ENCODE data around the gene CREG2. TPM values are rescaled to one million over a fixed set of nuclear protein-coding genes. Genes with fewer than 3 reads are reported as not detected.

The CREG2 gene
- total RNA-seq: not detected

GRCh38 chr2:101387151-101387834, at the start of gene CREG2:
TSS of gene CREG2 (minus strand) at chr2:101387503. CDS start at chr2:101387457, 46 bp downstream.
- CTCF ChIA-PET: interaction anchor here (0.7 to 5.7 kb wide), 24 partner anchors 8 to 464 kb away, joined by 3 to 58 read pairs (median 4); no protein-coding TSS in a partner anchor
- POLR2A ChIA-PET: no interaction called here
- H3K27ac Mint-ChIP-seq: no peak within 1 kb of the TSS
- intact Hi-C loops (cut with micrococcal nuclease): loop anchor here (1.0 to 10.0 kb wide), 2 partner anchors 45 to 142 kb away; no protein-coding TSS in a partner anchor
- H3K36me3 Mint-ChIP-seq: no peaks in the 10 kb centered on the region
- peak; percentile 70 for DNase-seq
- peak within 1 kb of the TSS; percentile 52 for H3K4me3 Mint-ChIP-seq
- peaks cover 32% of the 10 kb centered on the region for H3K27me3 Mint-ChIP-seq
- H3K9me3 Mint-ChIP-seq: no peaks in the 10 kb centered on the region
- peaks cover 11% of the 10 kb centered on the region for H3K4me1 Mint-ChIP-seq (ENCODE audit: low read depth)

- no peaks in the 10 kb centered on the region for H3K9me3 Mint-ChIP-seq
- no peaks in the 10 kb centered on the region for H3K27me3 Mint-ChIP-seq
- ChIA-PET CTCF (interaction anchor here (1.0 kb wide), 1 partner anchor 93 kb away, joined by 3 read pairs; no protein-coding TSS in a partner anchor), POLR2A (no interaction called here)
- no peak for DNase-seq
- no peaks in the 10 kb centered on the region for H3K36me3 Mint-ChIP-seq
- intact Hi-C loops (cut with micrococcal nuclease): no loop called here
- peaks cover 3% of the 10 kb centered on the region for H3K4me1 Mint-ChIP-seq (ENCODE audit: low read depth)
- no peak overlapping the region for H3K4me3 Mint-ChIP-seq
- no peak overlapping the region for H3K27ac Mint-ChIP-seq
Observed at GRCh38 chr2:101435001-101435862, 47.9 kb upstream of the CREG2 start.

GRCh38 chr2:101433465-101433864, 46.2 kb upstream of the CREG2 start:
- no peak overlapping the region for H3K27ac Mint-ChIP-seq
- ChIA-PET CTCF (no interaction called here), POLR2A (no interaction called here)
- intact Hi-C loops (cut with micrococcal nuclease): no loop called here
- no peaks in the 10 kb centered on the region for H3K36me3 Mint-ChIP-seq
- no peaks in the 10 kb centered on the region for H3K27me3 Mint-ChIP-seq
- peaks cover under 1% of the 10 kb centered on the region for H3K4me1 Mint-ChIP-seq (ENCODE audit: low read depth)
- no peaks in the 10 kb centered on the region for H3K9me3 Mint-ChIP-seq
- no peak for DNase-seq
- no peak overlapping the region for H3K4me3 Mint-ChIP-seq

- Mint-ChIP-seq H3K27ac (no peak overlapping the region), H3K27me3 (no peaks in the 10 kb centered on the region), H3K9me3 (no peaks in the 10 kb centered on the region), H3K4me1 (ENCODE audit: low read depth) (no peaks in the 10 kb centered on the region), H3K36me3 (no peaks in the 10 kb centered on the region), H3K4me3 (no peak overlapping the region)
- intact Hi-C loops (cut with micrococcal nuclease): no loop called here
- ChIA-PET POLR2A (no interaction called here), CTCF (no interaction called here)
- DNase-seq: peak; percentile 17
Observed at GRCh38 chr2:101432411-101433181, 45.3 kb upstream of the CREG2 start.

GRCh38 chr2:101431486-101431885, 44.2 kb upstream of the CREG2 start:
- DNase-seq: no peak
- Mint-ChIP-seq H3K4me1 (ENCODE audit: low read depth) (no peaks in the 10 kb centered on the region), H3K4me3 (no peak overlapping the region), H3K27me3 (no peaks in the 10 kb centered on the region), H3K27ac (no peak overlapping the region), H3K36me3 (no peaks in the 10 kb centered on the region), H3K9me3 (no peaks in the 10 kb centered on the region)
- ChIA-PET POLR2A (no interaction called here), CTCF (interaction anchor here (1.2 to 1.6 kb wide), 2 partner anchors 13 to 400 kb away, joined by 3 to 7 read pairs; no protein-coding TSS in a partner anchor)
- intact Hi-C loops (cut with micrococcal nuclease): no loop called here

- Mint-ChIP-seq H3K4me1 (ENCODE audit: low read depth) (no peaks in the 10 kb centered on the region), H3K27me3 (no peaks in the 10 kb centered on the region), H3K4me3 (no peak overlapping the region), H3K36me3 (no peaks in the 10 kb centered on the region), H3K9me3 (no peaks in the 10 kb centered on the region), H3K27ac (no peak overlapping the region)
- intact Hi-C loops (cut with micrococcal nuclease): no loop called here
- CTCF ChIA-PET: interaction anchor here (1.0 to 2.0 kb wide), 3 partner anchors 11 to 88 kb away, joined by 4 to 7 read pairs (median 5); no protein-coding TSS in a partner anchor
- POLR2A ChIA-PET: no interaction called here
- DNase-seq: no peak
Observed at GRCh38 chr2:101430156-101430555, 42.9 kb upstream of the CREG2 start.

GRCh38 chr2:101429453-101429852, 42.1 kb upstream of the CREG2 start:
- Mint-ChIP-seq H3K4me3 (no peak overlapping the region), H3K36me3 (no peaks in the 10 kb centered on the region), H3K4me1 (ENCODE audit: low read depth) (no peaks in the 10 kb centered on the region), H3K9me3 (no peaks in the 10 kb centered on the region), H3K27ac (no peak overlapping the region), H3K27me3 (no peaks in the 10 kb centered on the region)
- no peak for DNase-seq
- ChIA-PET CTCF (interaction anchor here (1.0 to 2.0 kb wide), 2 partner anchors 10 to 88 kb away, joined by 4 to 5 read pairs; no protein-coding TSS in a partner anchor), POLR2A (no interaction called here)
- intact Hi-C loops (cut with micrococcal nuclease): loop anchor here (10.0 kb wide), 1 partner anchor 85 kb away; no protein-coding TSS in a partner anchor

- Mint-ChIP-seq H3K27ac (no peak overlapping the region), H3K4me3 (no peak overlapping the region), H3K4me1 (ENCODE audit: low read depth) (no peaks in the 10 kb centered on the region), H3K27me3 (no peaks in the 10 kb centered on the region), H3K9me3 (no peaks in the 10 kb centered on the region), H3K36me3 (no peaks in the 10 kb centered on the region)
- intact Hi-C loops (cut with micrococcal nuclease): loop anchor here (10.0 kb wide), 1 partner anchor 86 kb away; no protein-coding TSS in a partner anchor
- DNase-seq: no peak
- ChIA-PET POLR2A (no interaction called here), CTCF (interaction anchor here (0.8 to 2.0 kb wide), 3 partner anchors 10 to 403 kb away, joined by 3 to 5 read pairs (median 4); no protein-coding TSS in a partner anchor)
Observed at GRCh38 chr2:101428422-101429176, 41.3 kb upstream of the CREG2 start.

- no peak for DNase-seq
- Mint-ChIP-seq H3K27me3 (no peaks in the 10 kb centered on the region), H3K36me3 (no peaks in the 10 kb centered on the region), H3K27ac (no peak overlapping the region), H3K9me3 (no peaks in the 10 kb centered on the region), H3K4me3 (no peak overlapping the region), H3K4me1 (ENCODE audit: low read depth) (no peaks in the 10 kb centered on the region)
- intact Hi-C loops (cut with micrococcal nuclease): loop anchor here (10.0 kb wide), 1 partner anchor 87 kb away; no protein-coding TSS in a partner anchor
- ChIA-PET POLR2A (no interaction called here), CTCF (no interaction called here)
Observed at GRCh38 chr2:101427743-101428142, 40.4 kb upstream of the CREG2 start.

GRCh38 chr2:101427240-101427639, 39.9 kb upstream of the CREG2 start:
- no peak overlapping the region for H3K27ac Mint-ChIP-seq
- H3K4me1 Mint-ChIP-seq (ENCODE audit: low read depth): no peaks in the 10 kb centered on the region
- no peak overlapping the region for H3K4me3 Mint-ChIP-seq
- no peaks in the 10 kb centered on the region for H3K27me3 Mint-ChIP-seq
- no peaks in the 10 kb centered on the region for H3K36me3 Mint-ChIP-seq
- no peak for DNase-seq
- intact Hi-C loops (cut with micrococcal nuclease): loop anchor here (10.0 kb wide), 1 partner anchor 88 kb away; no protein-coding TSS in a partner anchor
- ChIA-PET CTCF (no interaction called here), POLR2A (no interaction called here)
- H3K9me3 Mint-ChIP-seq: no peaks in the 10 kb centered on the region

GRCh38 chr2:101426822-101427221, 39.5 kb upstream of the CREG2 start:
- H3K9me3 Mint-ChIP-seq: no peaks in the 10 kb centered on the region
- intact Hi-C loops (cut with micrococcal nuclease): loop anchor here (10.0 kb wide), 1 partner anchor 88 kb away; no protein-coding TSS in a partner anchor
- H3K36me3 Mint-ChIP-seq: no peaks in the 10 kb centered on the region
- H3K4me1 Mint-ChIP-seq (ENCODE audit: low read depth): no peaks in the 10 kb centered on the region
- H3K27ac Mint-ChIP-seq: no peak overlapping the region
- DNase-seq: no peak
- ChIA-PET POLR2A (no interaction called here), CTCF (no interaction called here)
- no peak overlapping the region for H3K4me3 Mint-ChIP-seq
- H3K27me3 Mint-ChIP-seq: no peaks in the 10 kb centered on the region

All from activated CD4-positive, alpha-beta memory T cell treated with anti-CD3 and anti-CD28 coated beads for 36 hours (primary cell).